GM23338 (cell line): Measurements from ENCODE around the gene DHX58. TPM values are rescaled to one million over a fixed set of nuclear protein-coding genes. Genes with fewer than 3 reads are reported as not detected.
A peak's percentile ranks its signal among the peaks of the same experiment; 100 is the strongest.

ENCODE experiments used
- ATAC-seq: fragments of 200-7000 bp; cut with Tn5 transposase; 3 replicates; pipeline ENCODE4 v1.9.1; 2020
- DNase-seq: peaks from one replicate; pipeline ENCODE4 v3.0.0-alpha.2; 2015; ENCODE audit warnings: low spot score
- H2AFZ ChIP-seq: fragments of 200-600 bp; sonication (generic); 2 replicates; pipeline ENCODE4 v1.8.0; 2016; ENCODE audit warnings: antibody characterized with exemption, mild to moderate bottlenecking, moderate library complexity
- H3F3A ChIP-seq: fragments of 200-600 bp; sonication (generic); replicated peaks from 2 replicates; pipeline ENCODE4 v1.8.0; 2017; ENCODE audit warnings: antibody characterized with exemption, mixed run types, low read depth
- H3K27ac ChIP-seq: fragments of 200-600 bp; sonication (generic); 2 replicates; pipeline ENCODE4 v1.6.1; 2016; ENCODE audit warnings: low read depth
- H3K27me3 ChIP-seq: fragments of 200-600 bp; sonication (generic); 2 replicates; pipeline ENCODE4 v1.8.0; 2016; ENCODE audit warnings: mild to moderate bottlenecking, mixed run types, moderate library complexity; ENCODE audit not compliant: insufficient read depth
- H3K36me3 ChIP-seq: fragments of 200-600 bp; sonication (generic); 2 replicates; pipeline ENCODE4 v1.8.0; 2016; ENCODE audit warnings: mild to moderate bottlenecking; ENCODE audit not compliant: insufficient read depth
- H3K4me1 ChIP-seq: fragments of 200-600 bp; sonication (generic); 2 replicates; pipeline ENCODE4 v1.8.0; 2016; ENCODE audit warnings: mild to moderate bottlenecking, moderate library complexity; ENCODE audit not compliant: insufficient read depth
- H3K4me2 ChIP-seq: fragments of 200-600 bp; sonication (generic); 2 replicates; pipeline ENCODE4 v1.7.1; 2017; ENCODE audit warnings: mixed run types
- H3K4me3 ChIP-seq: fragments of 200-600 bp; sonication (generic); 2 replicates; pipeline ENCODE4 v1.6.1; 2016; ENCODE audit warnings: mixed run types
- H3K79me2 ChIP-seq: fragments of 200-600 bp; sonication (generic); replicated peaks from 2 replicates; pipeline ENCODE4 v1.8.0; 2017; ENCODE audit warnings: mild to moderate bottlenecking; ENCODE audit not compliant: insufficient read depth
- H3K9me2 ChIP-seq: fragments of 200-600 bp; sonication (generic); 2 replicates; pipeline ENCODE4 v1.8.0; 2017; ENCODE audit not compliant: insufficient read depth
- H4K20me1 ChIP-seq: fragments of 200-600 bp; sonication (generic); replicated peaks from 2 replicates; pipeline ENCODE4 v1.8.0; 2017; ENCODE audit warnings: mild to moderate bottlenecking; ENCODE audit not compliant: insufficient read depth
- H3K27ac Mint-ChIP-seq: 2 replicates; pipeline ENCODE4 v1.8.0; 2020; ENCODE audit warnings: inconsistent platforms, mild to moderate bottlenecking, moderate library complexity, mixed read lengths
- H3K27me3 Mint-ChIP-seq: 3 replicates; pipeline ENCODE4 v1.8.0; 2022; ENCODE audit warnings: low read depth, mild to moderate bottlenecking, moderate library complexity, mixed read lengths, inconsistent platforms; ENCODE audit not compliant: insufficient read depth, poor library complexity
- H3K36me3 Mint-ChIP-seq: 3 replicates; pipeline ENCODE4 v1.8.0; 2021; ENCODE audit warnings: low read depth, mild to moderate bottlenecking, inconsistent platforms, moderate library complexity, mixed read lengths
- H3K4me1 Mint-ChIP-seq: 3 replicates; pipeline ENCODE4 v1.8.0; 2020; ENCODE audit warnings: mild to moderate bottlenecking, inconsistent platforms, mixed read lengths
- H3K4me3 Mint-ChIP-seq: 3 replicates; pipeline ENCODE4 v1.8.0; 2021; ENCODE audit warnings: moderate library complexity, mild to moderate bottlenecking, inconsistent platforms, mixed read lengths
- H3K9me3 Mint-ChIP-seq: 3 replicates; pipeline ENCODE4 v1.8.0; 2020; ENCODE audit warnings: moderate library complexity, mild to moderate bottlenecking, inconsistent platforms, mixed read lengths
- CREB1 ChIP-seq: fragments of 250-450 bp; sonication (Bioruptor Pico); IDR thresholded peaks from 2 replicates; pipeline ENCODE4 v1.5.0; 2020; ENCODE audit warnings: low read depth, mild to moderate bottlenecking, moderate library complexity
- CTCF ChIP-seq, 2 experiments: fragments of 200-600 bp in 1 of 2; sonication (generic) in 1 of 2; conservative IDR thresholded peaks; 2 replicates each; pipeline versions ENCODE4 v1.5.1 to v1.6.1; 2016 to 2017; ENCODE audit warnings: antibody characterized with exemption in 2 of 2, low read depth in 2 of 2, mild to moderate bottlenecking in 2 of 2, moderate library complexity in 1 of 2
- ETS1 ChIP-seq: IDR thresholded peaks from 2 replicates; pipeline ENCODE4 v1.6.1; 2016; ENCODE audit warnings: antibody characterized with exemption
- EZH2 ChIP-seq: fragments of 200-600 bp; sonication (generic); IDR thresholded peaks from one replicate; pipeline ENCODE4 v1.8.0; 2017; ENCODE audit warnings: antibody characterized with exemption, mild to moderate bottlenecking, low read depth; ENCODE audit not compliant: unreplicated experiment
- EZH2phosphoT487 ChIP-seq: fragments of 200-600 bp; sonication (generic); IDR thresholded peaks from one replicate; pipeline ENCODE4 v1.8.1; 2018; ENCODE audit warnings: antibody characterized with exemption; ENCODE audit not compliant: unreplicated experiment
- JUNB ChIP-seq: IDR thresholded peaks from one replicate; pipeline ENCODE4 v1.6.1; 2016; ENCODE audit warnings: antibody characterized with exemption; ENCODE audit not compliant: unreplicated experiment
- NANOG ChIP-seq: IDR thresholded peaks from 2 replicates; pipeline ENCODE4 v1.6.1; 2016; ENCODE audit warnings: antibody characterized with exemption, borderline replicate concordance
- POLR2AphosphoS5 ChIP-seq: IDR thresholded peaks from 2 replicates; pipeline ENCODE4 v1.6.1; 2016; ENCODE audit warnings: antibody characterized with exemption, low read depth
- STAT1 ChIP-seq: IDR thresholded peaks from one replicate; pipeline ENCODE4 v1.6.1; 2016; ENCODE audit warnings: antibody characterized with exemption; ENCODE audit not compliant: unreplicated experiment
- ZNF114 ChIP-seq: fragments of 250-450 bp; sonication (Bioruptor Pico); IDR thresholded peaks from 2 replicates; pipeline ENCODE4 v1.5.0; 2020; ENCODE audit warnings: mild to moderate bottlenecking, moderate library complexity
- ZNF331 ChIP-seq: fragments of 250-450 bp; sonication (Bioruptor Pico); IDR thresholded peaks from 2 replicates; pipeline ENCODE4 v1.5.0; 2020; ENCODE audit warnings: low read depth, mild to moderate bottlenecking, moderate library complexity
- polyA plus RNA-seq: library from polyadenylated mRNA; unstranded; fragments of >200 nt; fragmentation: Nextera tagmentation; extraction: Ambion mirVana; gene quantifications from 2 replicates; pipeline ENCODE4 v1.2.1, GENCODE V29; 2016
- total RNA-seq: library from RNA; depleted of rRNA; stranded (reverse); fragments of >200 nt; shearing (Covaris generic); gene quantifications from 2 replicates; pipeline ENCODE4 v1.2.3, GENCODE V29; 2014
- TF ChIP-seq, protein P1 (sequence below): fragments of 250-450 bp; sonication (Bioruptor Pico); IDR thresholded peaks from 2 replicates; pipeline ENCODE4 v1.5.0; 2020; ENCODE audit warnings: mild to moderate bottlenecking, moderate library complexity
- TF ChIP-seq, protein P2 (sequence below): IDR thresholded peaks from one replicate; pipeline ENCODE4 v1.6.1; 2018; ENCODE audit warnings: antibody characterized with exemption; ENCODE audit not compliant: unreplicated experiment

The DHX58 gene
- total and polyA plus RNA-seq, 2 experiments from 2014 or later: 4.1 to 6.6 TPM

DNA sequence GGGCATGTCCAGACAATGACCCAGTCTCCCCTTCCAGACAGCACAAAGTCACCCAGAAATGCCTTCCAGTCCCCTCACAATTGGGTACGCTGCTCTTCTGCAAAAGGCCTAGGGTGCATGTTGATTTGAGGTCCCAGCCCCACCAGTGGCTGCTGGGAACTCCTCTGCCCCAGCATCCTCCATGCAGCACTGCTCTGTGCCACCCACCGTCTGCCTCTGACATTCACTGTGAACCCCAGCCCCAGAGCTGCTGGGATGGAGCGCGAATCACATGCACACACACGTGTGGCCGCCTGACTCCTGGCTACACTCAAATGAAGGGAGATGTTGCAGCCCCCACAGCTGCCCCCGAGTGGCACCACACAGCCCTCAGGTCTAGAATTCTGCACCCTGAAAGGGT lies 60.9 kb downstream of the DHX58 start:
- no peak for TF ChIP-seq JUNB
- TF ChIP-seq EZH2phosphoT487: no peak
- no peak for TF ChIP-seq STAT1
- TF ChIP-seq, protein P1, sequence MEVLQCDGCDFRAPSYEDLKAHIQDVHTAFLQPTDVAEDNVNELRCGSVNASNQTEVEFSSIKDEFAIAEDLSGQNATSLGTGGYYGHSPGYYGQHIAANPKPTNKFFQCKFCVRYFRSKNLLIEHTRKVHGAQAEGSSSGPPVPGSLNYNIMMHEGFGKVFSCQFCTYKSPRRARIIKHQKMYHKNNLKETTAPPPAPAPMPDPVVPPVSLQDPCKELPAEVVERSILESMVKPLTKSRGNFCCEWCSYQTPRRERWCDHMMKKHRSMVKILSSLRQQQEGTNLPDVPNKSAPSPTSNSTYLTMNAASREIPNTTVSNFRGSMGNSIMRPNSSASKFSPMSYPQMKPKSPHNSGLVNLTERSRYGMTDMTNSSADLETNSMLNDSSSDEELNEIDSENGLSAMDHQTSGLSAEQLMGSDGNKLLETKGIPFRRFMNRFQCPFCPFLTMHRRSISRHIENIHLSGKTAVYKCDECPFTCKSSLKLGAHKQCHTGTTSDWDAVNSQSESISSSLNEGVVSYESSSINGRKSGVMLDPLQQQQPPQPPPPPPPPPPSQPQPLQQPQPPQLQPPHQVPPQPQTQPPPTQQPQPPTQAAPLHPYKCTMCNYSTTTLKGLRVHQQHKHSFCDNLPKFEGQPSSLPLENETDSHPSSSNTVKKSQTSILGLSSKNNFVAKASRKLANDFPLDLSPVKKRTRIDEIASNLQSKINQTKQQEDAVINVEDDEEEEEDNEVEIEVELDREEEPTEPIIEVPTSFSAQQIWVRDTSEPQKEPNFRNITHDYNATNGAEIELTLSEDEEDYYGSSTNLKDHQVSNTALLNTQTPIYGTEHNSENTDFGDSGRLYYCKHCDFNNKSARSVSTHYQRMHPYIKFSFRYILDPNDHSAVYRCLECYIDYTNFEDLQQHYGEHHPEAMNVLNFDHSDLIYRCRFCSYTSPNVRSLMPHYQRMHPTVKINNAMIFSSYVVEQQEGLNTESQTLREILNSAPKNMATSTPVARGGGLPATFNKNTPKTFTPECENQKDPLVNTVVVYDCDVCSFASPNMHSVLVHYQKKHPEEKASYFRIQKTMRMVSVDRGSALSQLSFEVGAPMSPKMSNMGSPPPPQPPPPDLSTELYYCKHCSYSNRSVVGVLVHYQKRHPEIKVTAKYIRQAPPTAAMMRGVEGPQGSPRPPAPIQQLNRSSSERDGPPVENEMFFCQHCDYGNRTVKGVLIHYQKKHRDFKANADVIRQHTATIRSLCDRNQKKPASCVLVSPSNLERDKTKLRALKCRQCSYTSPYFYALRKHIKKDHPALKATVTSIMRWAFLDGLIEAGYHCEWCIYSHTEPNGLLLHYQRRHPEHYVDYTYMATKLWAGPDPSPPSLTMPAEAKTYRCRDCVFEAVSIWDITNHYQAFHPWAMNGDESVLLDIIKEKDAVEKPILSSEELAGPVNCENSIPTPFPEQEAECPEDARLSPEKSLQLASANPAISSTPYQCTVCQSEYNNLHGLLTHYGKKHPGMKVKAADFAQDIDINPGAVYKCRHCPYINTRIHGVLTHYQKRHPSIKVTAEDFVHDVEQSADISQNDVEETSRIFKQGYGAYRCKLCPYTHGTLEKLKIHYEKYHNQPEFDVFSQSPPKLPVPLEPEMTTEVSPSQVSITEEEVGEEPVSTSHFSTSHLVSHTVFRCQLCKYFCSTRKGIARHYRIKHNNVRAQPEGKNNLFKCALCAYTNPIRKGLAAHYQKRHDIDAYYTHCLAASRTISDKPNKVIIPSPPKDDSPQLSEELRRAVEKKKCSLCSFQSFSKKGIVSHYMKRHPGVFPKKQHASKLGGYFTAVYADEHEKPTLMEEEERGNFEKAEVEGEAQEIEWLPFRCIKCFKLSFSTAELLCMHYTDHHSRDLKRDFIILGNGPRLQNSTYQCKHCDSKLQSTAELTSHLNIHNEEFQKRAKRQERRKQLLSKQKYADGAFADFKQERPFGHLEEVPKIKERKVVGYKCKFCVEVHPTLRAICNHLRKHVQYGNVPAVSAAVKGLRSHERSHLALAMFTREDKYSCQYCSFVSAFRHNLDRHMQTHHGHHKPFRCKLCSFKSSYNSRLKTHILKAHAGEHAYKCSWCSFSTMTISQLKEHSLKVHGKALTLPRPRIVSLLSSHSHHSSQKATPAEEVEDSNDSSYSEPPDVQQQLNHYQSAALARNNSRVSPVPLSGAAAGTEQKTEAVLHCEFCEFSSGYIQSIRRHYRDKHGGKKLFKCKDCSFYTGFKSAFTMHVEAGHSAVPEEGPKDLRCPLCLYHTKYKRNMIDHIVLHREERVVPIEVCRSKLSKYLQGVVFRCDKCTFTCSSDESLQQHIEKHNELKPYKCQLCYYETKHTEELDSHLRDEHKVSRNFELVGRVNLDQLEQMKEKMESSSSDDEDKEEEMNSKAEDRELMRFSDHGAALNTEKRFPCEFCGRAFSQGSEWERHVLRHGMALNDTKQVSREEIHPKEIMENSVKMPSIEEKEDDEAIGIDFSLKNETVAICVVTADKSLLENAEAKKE (CRISPR knock-in tag): no peak
- TF ChIP-seq, protein P2, sequence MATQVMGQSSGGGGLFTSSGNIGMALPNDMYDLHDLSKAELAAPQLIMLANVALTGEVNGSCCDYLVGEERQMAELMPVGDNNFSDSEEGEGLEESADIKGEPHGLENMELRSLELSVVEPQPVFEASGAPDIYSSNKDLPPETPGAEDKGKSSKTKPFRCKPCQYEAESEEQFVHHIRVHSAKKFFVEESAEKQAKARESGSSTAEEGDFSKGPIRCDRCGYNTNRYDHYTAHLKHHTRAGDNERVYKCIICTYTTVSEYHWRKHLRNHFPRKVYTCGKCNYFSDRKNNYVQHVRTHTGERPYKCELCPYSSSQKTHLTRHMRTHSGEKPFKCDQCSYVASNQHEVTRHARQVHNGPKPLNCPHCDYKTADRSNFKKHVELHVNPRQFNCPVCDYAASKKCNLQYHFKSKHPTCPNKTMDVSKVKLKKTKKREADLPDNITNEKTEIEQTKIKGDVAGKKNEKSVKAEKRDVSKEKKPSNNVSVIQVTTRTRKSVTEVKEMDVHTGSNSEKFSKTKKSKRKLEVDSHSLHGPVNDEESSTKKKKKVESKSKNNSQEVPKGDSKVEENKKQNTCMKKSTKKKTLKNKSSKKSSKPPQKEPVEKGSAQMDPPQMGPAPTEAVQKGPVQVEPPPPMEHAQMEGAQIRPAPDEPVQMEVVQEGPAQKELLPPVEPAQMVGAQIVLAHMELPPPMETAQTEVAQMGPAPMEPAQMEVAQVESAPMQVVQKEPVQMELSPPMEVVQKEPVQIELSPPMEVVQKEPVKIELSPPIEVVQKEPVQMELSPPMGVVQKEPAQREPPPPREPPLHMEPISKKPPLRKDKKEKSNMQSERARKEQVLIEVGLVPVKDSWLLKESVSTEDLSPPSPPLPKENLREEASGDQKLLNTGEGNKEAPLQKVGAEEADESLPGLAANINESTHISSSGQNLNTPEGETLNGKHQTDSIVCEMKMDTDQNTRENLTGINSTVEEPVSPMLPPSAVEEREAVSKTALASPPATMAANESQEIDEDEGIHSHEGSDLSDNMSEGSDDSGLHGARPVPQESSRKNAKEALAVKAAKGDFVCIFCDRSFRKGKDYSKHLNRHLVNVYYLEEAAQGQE: no peak
- no peak for TF ChIP-seq ZNF331 (CRISPR knock-in tag)
- no peak for TF ChIP-seq CREB1 (CRISPR knock-in tag)
- no peak for TF ChIP-seq CTCF (conservative IDR thresholded peaks at IDR 0.05; ENCODE audit: low read depth in 2 of 2)
- no peak for TF ChIP-seq ZNF114
- no peak for TF ChIP-seq ETS1
- no peak for TF ChIP-seq EZH2
- TF ChIP-seq NANOG: no peak
- TF ChIP-seq POLR2AphosphoS5: no peak
- H3K4me1 Mint-ChIP-seq: peaks cover 52% of the 10 kb centered on the region

More for the DNA sequence above, 60.9 kb downstream of the DHX58 start:
- Mint-ChIP-seq H3K36me3 (no peaks in the 10 kb centered on the region), H3K4me3 (peak overlapping the region; percentile 42; the same call in 2 of the 3 replicates), H3K27me3 (peaks cover 22% of the 10 kb centered on the region), H3K9me3 (no peaks in the 10 kb centered on the region), H3K27ac (no peak overlapping the region)
- Histone ChIP-seq H3K27me3 (no peaks in the 10 kb centered on the region), H3K27ac (no peak overlapping the region), H3K4me3 (no peak overlapping the region), H4K20me1 (no peaks in the 10 kb centered on the region), H3K4me2 (peak overlapping the region; percentile 84; the same call in 1 of the 2 replicates), H2AFZ (no peak overlapping the region), H3K79me2 (no peaks in the 10 kb centered on the region), H3F3A (0 out of 2 replicates have a peak, but pooled peaks cover 7% of the 10 kb centered on the region), H3K9me2 (no peaks in the 10 kb centered on the region), H3K36me3 (no peaks in the 10 kb centered on the region), H3K4me1 (peaks cover 34% of the 10 kb centered on the region)
- no peak for ATAC-seq
- DNase-seq: no peak
